ENCODE data around the gene EGLN3. TPM values are rescaled to one million over a fixed set of nuclear protein-coding genes. Genes with fewer than 3 reads are reported as not detected.

EGLN3 gene
- total and polyA plus RNA-seq, 2 experiments from 2014 or later = 26.6 to 33.1 TPM

- Histone ChIP-seq H3K4me3 (no peak overlapping the region), H3K27me3 (no peaks in the 10 kb centered on the region), H3K27ac (no peak overlapping the region), H3K4me1 (ENCODE audit: low read depth) (no peaks in the 10 kb centered on the region), H3K36me3 (no peaks in the 10 kb centered on the region), H3K9me3 (ENCODE audit: low read depth) (no peaks in the 10 kb centered on the region)
- no peak for DNase-seq (ENCODE audit: low read depth in 1 of 2, low spot score in 1 of 2)
- TF ChIP-seq CTCF (IDR thresholded peaks at IDR 0.05; ENCODE audit: low read depth, low read length) = no peak
Observed at GRCh38 chr14:33908540-33909223, 42.2 kb downstream of the EGLN3 start.

DNA sequence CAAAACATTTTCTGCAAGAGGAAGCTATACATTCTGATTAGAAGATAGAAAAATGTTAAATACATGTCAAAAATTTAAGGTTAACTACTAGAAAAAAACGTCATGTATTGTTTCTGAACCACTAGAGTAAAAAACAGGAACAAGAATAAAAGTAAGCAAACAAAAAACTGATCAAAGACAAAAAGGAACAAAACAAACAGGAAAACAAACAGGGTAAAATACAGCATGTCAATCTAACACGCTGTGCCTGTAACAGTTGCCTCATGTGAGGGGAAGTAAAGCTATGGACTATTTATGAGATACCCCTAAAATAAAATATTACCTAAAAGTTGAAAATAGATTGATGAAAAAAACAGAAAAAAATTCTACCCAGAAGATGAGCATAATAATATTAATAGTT, 43.9 kb downstream of the EGLN3 start:
- Histone ChIP-seq H3K4me1 (ENCODE audit: low read depth) (no peaks in the 10 kb centered on the region), H3K9me3 (ENCODE audit: low read depth) (no peaks in the 10 kb centered on the region), H3K27me3 (no peaks in the 10 kb centered on the region), H3K36me3 (no peaks in the 10 kb centered on the region), H3K4me3 (no peak overlapping the region), H3K27ac (no peak overlapping the region)
- no peak for DNase-seq (ENCODE audit: low read depth in 1 of 2, low spot score in 1 of 2)
- no peak for TF ChIP-seq CTCF (IDR thresholded peaks at IDR 0.05; ENCODE audit: low read depth, low read length)

GRCh38 chr14:33904609-33905008, 46.3 kb downstream of the EGLN3 start:
- H3K9me3 ChIP-seq (ENCODE audit: low read depth) = no peaks in the 10 kb centered on the region
- no peaks in the 10 kb centered on the region for H3K4me1 ChIP-seq (ENCODE audit: low read depth)
- no peak overlapping the region for H3K27ac ChIP-seq
- no peaks in the 10 kb centered on the region for H3K27me3 ChIP-seq
- TF ChIP-seq CTCF (IDR thresholded peaks at IDR 0.05; ENCODE audit: low read depth, low read length) = no peak
- no peaks in the 10 kb centered on the region for H3K36me3 ChIP-seq
- no peak overlapping the region for H3K4me3 ChIP-seq
- no peak for DNase-seq (ENCODE audit: low read depth in 1 of 2, low spot score in 1 of 2)

DNA sequence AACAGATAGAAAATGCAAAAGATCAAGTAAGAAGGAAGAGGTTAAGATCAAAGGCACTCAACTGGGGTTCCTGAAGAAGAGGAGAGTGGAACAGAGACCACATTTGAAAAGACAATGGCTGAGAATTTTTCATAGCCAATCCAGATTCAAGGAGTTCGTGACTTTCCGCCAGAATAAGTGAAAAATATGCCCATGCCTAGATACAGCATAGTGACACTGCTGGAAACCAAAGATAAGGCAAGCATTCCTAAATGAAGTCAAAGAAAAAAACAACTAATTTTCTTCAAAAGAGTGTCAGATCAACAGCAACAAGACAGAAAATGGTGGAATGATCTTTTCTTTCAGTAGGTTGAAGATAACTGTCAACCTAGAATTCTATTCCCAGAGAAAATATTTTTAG, 47.5 kb downstream of the EGLN3 start:
- Histone ChIP-seq H3K4me3 (no peak overlapping the region), H3K27ac (no peak overlapping the region), H3K9me3 (ENCODE audit: low read depth) (no peaks in the 10 kb centered on the region), H3K36me3 (no peaks in the 10 kb centered on the region), H3K4me1 (ENCODE audit: low read depth) (no peaks in the 10 kb centered on the region), H3K27me3 (no peaks in the 10 kb centered on the region)
- TF ChIP-seq CTCF (IDR thresholded peaks at IDR 0.05; ENCODE audit: low read depth, low read length) = no peak
- DNase-seq (ENCODE audit: low read depth in 1 of 2, low spot score in 1 of 2) = no peak

DNA sequence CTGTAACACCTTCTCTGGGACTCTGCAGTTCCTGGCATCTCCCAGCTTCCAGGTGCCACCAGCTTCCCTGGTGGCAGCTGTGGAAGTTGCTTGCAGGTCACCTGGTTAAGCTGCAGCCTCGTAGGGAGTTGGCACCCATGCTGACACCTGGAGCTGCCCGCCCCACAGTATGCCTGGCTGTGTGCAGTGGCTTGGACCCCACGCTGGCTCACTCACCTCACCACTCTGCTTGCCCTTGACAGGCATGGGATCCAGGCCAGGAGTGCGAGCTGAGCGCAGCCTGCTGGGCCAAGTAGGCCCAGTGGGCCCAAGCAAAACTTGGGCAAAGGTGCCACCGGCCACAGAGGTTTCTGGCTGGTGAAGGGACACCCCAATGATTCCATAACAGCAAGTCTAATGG, 48.5 kb downstream of the EGLN3 start:
- Histone ChIP-seq H3K36me3 (no peaks in the 10 kb centered on the region), H3K4me1 (ENCODE audit: low read depth) (peaks cover 4% of the 10 kb centered on the region), H3K9me3 (ENCODE audit: low read depth) (no peaks in the 10 kb centered on the region), H3K4me3 (no peak overlapping the region), H3K27me3 (no peaks in the 10 kb centered on the region), H3K27ac (no peak overlapping the region)
- no peak for TF ChIP-seq CTCF (IDR thresholded peaks at IDR 0.05; ENCODE audit: low read depth, low read length)
- no peak for DNase-seq (ENCODE audit: low read depth in 1 of 2, low spot score in 1 of 2)
